ENCODE measurements around the gene KRTAP12-1. TPM values are rescaled to one million over a fixed set of nuclear protein-coding genes. Genes with fewer than 3 reads are reported as not detected.

The KRTAP12-1 gene
- total and polyA plus RNA-seq, 9 of the 15 experiments (the other 6 are each of a cell fraction or from before 2014, with no cell fraction given), result not detected

DNA sequence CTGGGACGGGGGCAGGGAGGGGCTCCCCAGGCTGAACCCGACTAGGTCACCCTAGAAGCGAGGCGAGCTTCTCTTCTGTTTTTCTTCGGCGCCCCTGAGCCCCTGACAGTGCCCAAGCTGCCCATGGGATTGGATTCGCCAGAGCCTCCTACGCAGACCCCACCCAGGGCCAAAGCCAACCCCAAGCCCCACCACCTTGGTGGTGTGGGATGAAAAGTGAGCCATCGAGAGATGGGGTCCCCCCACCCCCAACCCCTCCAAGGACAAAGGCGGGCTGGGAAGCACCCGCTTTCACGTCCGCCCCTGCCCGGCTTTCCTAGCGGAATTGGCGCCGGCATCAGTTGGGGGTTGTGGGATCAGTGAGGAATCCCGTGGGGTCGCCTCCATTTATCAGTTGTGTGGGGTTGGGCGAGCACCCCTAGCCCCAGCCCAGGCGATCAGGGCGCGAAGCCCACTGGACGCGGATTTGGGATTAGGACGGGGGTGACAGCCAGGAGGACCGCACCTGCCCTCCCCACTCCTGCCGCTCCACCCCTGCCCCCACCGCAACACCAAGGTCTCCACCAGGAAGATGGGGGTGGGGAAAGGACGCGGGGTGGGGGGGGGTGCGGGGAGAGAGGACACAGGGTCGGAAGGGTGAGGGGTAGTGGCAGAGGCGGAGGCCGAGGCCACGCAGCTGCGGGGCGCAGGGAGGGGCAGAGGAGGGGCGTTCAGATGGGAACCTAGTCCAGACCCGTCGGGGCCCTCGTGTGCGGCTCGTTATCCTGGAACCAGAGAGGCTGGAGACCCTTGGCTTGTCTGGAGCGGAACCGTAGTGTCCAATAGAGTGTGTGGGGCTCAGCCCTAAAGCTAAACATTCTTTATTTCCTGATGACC lies 25.0 kb upstream of the KRTAP12-1 start:
- no peak overlapping the region for H2AFZ ChIP-seq (ENCODE audit: low read depth, low read length)
- H3K4me1 ChIP-seq (replicated peaks in 1 of 2; ENCODE audit: control insufficient read depth in 2 of 2, insufficient read depth in 2 of 2, low read length in 2 of 2), result peaks cover 0 to 21% of the 10 kb centered on the region in 2 experiments; a peak in 1 of 5 replicates
- H3K79me2 ChIP-seq (ENCODE audit: control insufficient read depth, insufficient read depth, low read length), result no peaks in the 10 kb centered on the region
- 0 out of 2 replicates have a peak, but pooled peaks cover 5% of the 10 kb centered on the region for H4K20me1 ChIP-seq (replicated peaks; ENCODE audit: control insufficient read depth, insufficient read depth, low read length)
- FAIRE-seq, result no peak
- intact Hi-C loops (cut with micrococcal nuclease) (no loop called here), in situ Hi-C loops (cut with MboI) (no loop called here)
- H3K9ac ChIP-seq (ENCODE audit: insufficient read depth in 1 of 2, low read depth in 2 of 2, low read length in 2 of 2), result no peak overlapping the region
- BruUV-seq (replicated peaks), result no TSS peak
- H3K9me1 ChIP-seq (ENCODE audit: control insufficient read depth, insufficient read depth, low read length), result no peaks in the 10 kb centered on the region
- H3K4me2 ChIP-seq (ENCODE audit: insufficient read depth, low read length), result no peak overlapping the region
- H3K9me3 ChIP-seq (replicated peaks; ENCODE audit: control insufficient read depth, insufficient read depth, low read depth, low read length), result no peaks in the 10 kb centered on the region
- ChIA-PET POLR2A (no interaction called here), CTCF (ENCODE audit: low intra/inter-chr PET ratio) (no interaction called here)
- no peak for ATAC-seq
- H3K4me3 ChIP-seq, result no peak overlapping the region
- DNase-seq (ENCODE audit: extremely low read depth in 1 of 4, low spot score in 3 of 4), result no peak
- H3K36me3 ChIP-seq (ENCODE audit: control insufficient read depth, insufficient read depth, low read length), result no peaks in the 10 kb centered on the region
- WGBS (ENCODE audit: insufficient coverage, low coverage, missing lambda C conversion rate), result 30% methylated on average over 36 of the region's 46 CpGs
- H3K27ac ChIP-seq (ENCODE audit: extremely low read depth, low read depth, low read length), result no peak overlapping the region
- H3K27me3 ChIP-seq (ENCODE audit: control insufficient read depth in 2 of 2, insufficient read depth in 2 of 2, low read length in 2 of 2), result peaks cover 41 to 75% of the 10 kb centered on the region in 2 experiments; a peak in 4 of 5 replicates
- TF ChIP-seq POLR2A (conservative IDR thresholded peaks at IDR 0.05), result no peak
- TF ChIP-seq POLR2AphosphoS5 (IDR thresholded peaks at IDR 0.05; ENCODE audit: control insufficient read depth, insufficient read depth, low read depth, low read length), result no peak
- TF ChIP-seq, protein P1, sequence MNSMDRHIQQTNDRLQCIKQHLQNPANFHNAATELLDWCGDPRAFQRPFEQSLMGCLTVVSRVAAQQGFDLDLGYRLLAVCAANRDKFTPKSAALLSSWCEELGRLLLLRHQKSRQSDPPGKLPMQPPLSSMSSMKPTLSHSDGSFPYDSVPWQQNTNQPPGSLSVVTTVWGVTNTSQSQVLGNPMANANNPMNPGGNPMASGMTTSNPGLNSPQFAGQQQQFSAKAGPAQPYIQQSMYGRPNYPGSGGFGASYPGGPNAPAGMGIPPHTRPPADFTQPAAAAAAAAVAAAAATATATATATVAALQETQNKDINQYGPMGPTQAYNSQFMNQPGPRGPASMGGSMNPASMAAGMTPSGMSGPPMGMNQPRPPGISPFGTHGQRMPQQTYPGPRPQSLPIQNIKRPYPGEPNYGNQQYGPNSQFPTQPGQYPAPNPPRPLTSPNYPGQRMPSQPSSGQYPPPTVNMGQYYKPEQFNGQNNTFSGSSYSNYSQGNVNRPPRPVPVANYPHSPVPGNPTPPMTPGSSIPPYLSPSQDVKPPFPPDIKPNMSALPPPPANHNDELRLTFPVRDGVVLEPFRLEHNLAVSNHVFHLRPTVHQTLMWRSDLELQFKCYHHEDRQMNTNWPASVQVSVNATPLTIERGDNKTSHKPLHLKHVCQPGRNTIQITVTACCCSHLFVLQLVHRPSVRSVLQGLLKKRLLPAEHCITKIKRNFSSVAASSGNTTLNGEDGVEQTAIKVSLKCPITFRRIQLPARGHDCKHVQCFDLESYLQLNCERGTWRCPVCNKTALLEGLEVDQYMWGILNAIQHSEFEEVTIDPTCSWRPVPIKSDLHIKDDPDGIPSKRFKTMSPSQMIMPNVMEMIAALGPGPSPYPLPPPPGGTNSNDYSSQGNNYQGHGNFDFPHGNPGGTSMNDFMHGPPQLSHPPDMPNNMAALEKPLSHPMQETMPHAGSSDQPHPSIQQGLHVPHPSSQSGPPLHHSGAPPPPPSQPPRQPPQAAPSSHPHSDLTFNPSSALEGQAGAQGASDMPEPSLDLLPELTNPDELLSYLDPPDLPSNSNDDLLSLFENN (IDR thresholded peaks at IDR 0.05; ENCODE audit: low read depth in 2 of 2, low read length in 2 of 2), result no peak
- TF ChIP-seq, protein P2, sequence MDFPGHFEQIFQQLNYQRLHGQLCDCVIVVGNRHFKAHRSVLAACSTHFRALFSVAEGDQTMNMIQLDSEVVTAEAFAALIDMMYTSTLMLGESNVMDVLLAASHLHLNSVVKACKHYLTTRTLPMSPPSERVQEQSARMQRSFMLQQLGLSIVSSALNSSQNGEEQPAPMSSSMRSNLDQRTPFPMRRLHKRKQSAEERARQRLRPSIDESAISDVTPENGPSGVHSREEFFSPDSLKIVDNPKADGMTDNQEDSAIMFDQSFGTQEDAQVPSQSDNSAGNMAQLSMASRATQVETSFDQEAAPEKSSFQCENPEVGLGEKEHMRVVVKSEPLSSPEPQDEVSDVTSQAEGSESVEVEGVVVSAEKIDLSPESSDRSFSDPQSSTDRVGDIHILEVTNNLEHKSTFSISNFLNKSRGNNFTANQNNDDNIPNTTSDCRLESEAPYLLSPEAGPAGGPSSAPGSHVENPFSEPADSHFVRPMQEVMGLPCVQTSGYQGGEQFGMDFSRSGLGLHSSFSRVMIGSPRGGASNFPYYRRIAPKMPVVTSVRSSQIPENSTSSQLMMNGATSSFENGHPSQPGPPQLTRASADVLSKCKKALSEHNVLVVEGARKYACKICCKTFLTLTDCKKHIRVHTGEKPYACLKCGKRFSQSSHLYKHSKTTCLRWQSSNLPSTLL (IDR thresholded peaks at IDR 0.05), result no peak
- no peak for TF ChIP-seq MIER1 (IDR thresholded peaks at IDR 0.05; ENCODE audit: low read depth)
- TF ChIP-seq, protein P3, sequence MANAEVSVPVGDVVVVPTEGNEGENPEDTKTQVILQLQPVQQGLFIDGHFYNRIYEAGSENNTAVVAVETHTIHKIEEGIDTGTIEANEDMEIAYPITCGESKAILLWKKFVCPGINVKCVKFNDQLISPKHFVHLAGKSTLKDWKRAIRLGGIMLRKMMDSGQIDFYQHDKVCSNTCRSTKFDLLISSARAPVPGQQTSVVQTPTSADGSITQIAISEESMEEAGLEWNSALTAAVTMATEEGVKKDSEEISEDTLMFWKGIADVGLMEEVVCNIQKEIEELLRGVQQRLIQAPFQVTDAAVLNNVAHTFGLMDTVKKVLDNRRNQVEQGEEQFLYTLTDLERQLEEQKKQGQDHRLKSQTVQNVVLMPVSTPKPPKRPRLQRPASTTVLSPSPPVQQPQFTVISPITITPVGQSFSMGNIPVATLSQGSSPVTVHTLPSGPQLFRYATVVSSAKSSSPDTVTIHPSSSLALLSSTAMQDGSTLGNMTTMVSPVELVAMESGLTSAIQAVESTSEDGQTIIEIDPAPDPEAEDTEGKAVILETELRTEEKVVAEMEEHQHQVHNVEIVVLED (CRISPR knock-in tag; IDR thresholded peaks at IDR 0.05), result no peak
- no peak for TF ChIP-seq KDM1A (IDR thresholded peaks at IDR 0.05)
- TF ChIP-seq ZNF175 (CRISPR knock-in tag; IDR thresholded peaks at IDR 0.05; ENCODE audit: low read depth), result no peak
- TF ChIP-seq ZNF717 (CRISPR knock-in tag; IDR thresholded peaks at IDR 0.05), result no peak
- TF ChIP-seq DPF2 (IDR thresholded peaks at IDR 0.05), result no peak
- TF ChIP-seq ZNF445 (CRISPR knock-in tag; IDR thresholded peaks at IDR 0.05; ENCODE audit: low read depth), result no peak
- TF ChIP-seq U2AF1 (optimal IDR thresholded peaks at IDR 0.05; ENCODE audit: low read depth, low read length), result no peak
- no peak for TF ChIP-seq CCAR2 (IDR thresholded peaks at IDR 0.05; ENCODE audit: low read depth, low read length)
- TF ChIP-seq SMAD2 (IDR thresholded peaks at IDR 0.05; ENCODE audit: low read depth, low read length), result no peak
- TF ChIP-seq NCOA4 (IDR thresholded peaks at IDR 0.05; ENCODE audit: partially characterized antibody), result no peak
- TF ChIP-seq TCFL5 (CRISPR knock-in tag; conservative IDR thresholded peaks at IDR 0.05), result no peak
